ENCODE measurements around the gene PSME3IP1.

- TF ChIP-seq CREB1 (CRISPR knock-in tag; IDR thresholded peaks at IDR 0.05), result no peak
- TF ChIP-seq, protein P1, sequence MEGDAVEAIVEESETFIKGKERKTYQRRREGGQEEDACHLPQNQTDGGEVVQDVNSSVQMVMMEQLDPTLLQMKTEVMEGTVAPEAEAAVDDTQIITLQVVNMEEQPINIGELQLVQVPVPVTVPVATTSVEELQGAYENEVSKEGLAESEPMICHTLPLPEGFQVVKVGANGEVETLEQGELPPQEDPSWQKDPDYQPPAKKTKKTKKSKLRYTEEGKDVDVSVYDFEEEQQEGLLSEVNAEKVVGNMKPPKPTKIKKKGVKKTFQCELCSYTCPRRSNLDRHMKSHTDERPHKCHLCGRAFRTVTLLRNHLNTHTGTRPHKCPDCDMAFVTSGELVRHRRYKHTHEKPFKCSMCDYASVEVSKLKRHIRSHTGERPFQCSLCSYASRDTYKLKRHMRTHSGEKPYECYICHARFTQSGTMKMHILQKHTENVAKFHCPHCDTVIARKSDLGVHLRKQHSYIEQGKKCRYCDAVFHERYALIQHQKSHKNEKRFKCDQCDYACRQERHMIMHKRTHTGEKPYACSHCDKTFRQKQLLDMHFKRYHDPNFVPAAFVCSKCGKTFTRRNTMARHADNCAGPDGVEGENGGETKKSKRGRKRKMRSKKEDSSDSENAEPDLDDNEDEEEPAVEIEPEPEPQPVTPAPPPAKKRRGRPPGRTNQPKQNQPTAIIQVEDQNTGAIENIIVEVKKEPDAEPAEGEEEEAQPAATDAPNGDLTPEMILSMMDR (IDR thresholded peaks at IDR 0.05), result no peak
- TF ChIP-seq TEAD4 (CRISPR knock-in tag; IDR thresholded peaks at IDR 0.05), result no peak
- TF ChIP-seq TEAD1 (CRISPR knock-in tag; IDR thresholded peaks at IDR 0.05), result no peak
- TF ChIP-seq E2F5 (CRISPR knock-in tag; IDR thresholded peaks at IDR 0.05), result no peak
- TF ChIP-seq NR3C1 (CRISPR knock-in tag; conservative IDR thresholded peaks at IDR 0.05; ENCODE audit: low read depth), result no peak
- no peak for TF ChIP-seq JUN (CRISPR knock-in tag; IDR thresholded peaks at IDR 0.05)
- TF ChIP-seq ESRRA (CRISPR knock-in tag; IDR thresholded peaks at IDR 0.05; ENCODE audit: borderline replicate concordance), result no peak
- TF ChIP-seq, protein P2, sequence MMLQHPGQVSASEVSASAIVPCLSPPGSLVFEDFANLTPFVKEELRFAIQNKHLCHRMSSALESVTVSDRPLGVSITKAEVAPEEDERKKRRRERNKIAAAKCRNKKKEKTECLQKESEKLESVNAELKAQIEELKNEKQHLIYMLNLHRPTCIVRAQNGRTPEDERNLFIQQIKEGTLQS (CRISPR knock-in tag; conservative IDR thresholded peaks at IDR 0.05), result no peak
- no peak for TF ChIP-seq NFE2L1 (CRISPR knock-in tag; IDR thresholded peaks at IDR 0.05)
Observed at GRCh38 chr16:57112403-57113041, 73.3 kb downstream of the PSME3IP1 start.
